GM18951 (cell line): ENCODE measurements around the gene MIX23.
"Not testable (repeated sequence)": the region's sequence is repeated elsewhere in the genome, so short reads cannot be mapped to it uniquely, and the experiment has no call there.

ENCODE experiments used
- POLR2A ChIP-seq: IDR thresholded peaks from 4 replicates; pipeline ENCODE4 v1.6.1; 2011; ENCODE audit warnings: mild to moderate bottlenecking; ENCODE audit not compliant: insufficient read length, insufficient read depth; ENCODE audit errors: extremely low read depth
- in situ Hi-C: fragments of 300-500 bp; cut with MboI; formaldehyde crosslinking; loops from one replicate; pipeline ENCODE4 v1.12.0; 2022; ENCODE audit warnings: low sequenced_read_pairs, mixed read lengths, inconsistent platforms; ENCODE audit not compliant: unreplicated experiment

MIX23 gene

DNA sequence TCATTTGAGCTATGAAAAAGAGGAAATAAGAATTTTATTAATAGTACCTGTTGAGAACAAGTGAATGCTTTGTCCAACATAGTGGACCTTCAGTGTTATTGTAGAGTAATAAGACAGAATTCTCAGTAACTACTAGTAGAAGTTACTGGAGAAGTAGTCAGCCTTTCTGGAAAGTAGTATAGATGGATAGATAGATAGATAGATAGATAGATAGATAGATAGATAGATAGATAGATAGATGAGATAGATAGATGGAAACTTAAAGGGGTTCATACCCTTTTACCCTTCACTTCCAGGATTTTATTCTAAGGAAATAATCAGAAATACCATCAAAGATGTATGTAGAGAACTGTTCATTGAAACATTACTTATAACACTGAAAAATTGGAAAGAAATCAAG lies 6.2 kb upstream of the MIX23 start:
- in situ Hi-C loops, result no loop called here
- no peak for TF ChIP-seq POLR2A

DNA sequence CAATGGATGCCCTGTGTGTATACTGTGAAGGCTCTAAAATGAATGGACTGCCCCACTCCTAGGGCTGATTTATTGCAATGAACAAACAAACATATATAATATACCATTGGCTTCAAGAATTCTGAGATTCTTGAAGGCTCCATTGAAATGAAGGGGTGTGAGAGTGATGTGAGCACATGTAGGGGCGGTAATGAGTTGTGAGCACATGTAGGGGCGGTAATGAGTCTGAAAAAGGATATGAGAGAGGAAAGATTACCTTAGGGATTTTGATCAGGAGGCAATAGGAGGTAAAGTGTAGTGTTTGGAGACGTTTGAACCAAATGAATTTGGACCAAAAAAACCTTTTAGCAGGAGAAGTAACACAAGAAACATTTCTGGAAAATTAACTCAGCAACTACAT lies 4.7 kb upstream of the MIX23 start:
- TF ChIP-seq POLR2A, result no peak
- in situ Hi-C loops, result no loop called here

DNA sequence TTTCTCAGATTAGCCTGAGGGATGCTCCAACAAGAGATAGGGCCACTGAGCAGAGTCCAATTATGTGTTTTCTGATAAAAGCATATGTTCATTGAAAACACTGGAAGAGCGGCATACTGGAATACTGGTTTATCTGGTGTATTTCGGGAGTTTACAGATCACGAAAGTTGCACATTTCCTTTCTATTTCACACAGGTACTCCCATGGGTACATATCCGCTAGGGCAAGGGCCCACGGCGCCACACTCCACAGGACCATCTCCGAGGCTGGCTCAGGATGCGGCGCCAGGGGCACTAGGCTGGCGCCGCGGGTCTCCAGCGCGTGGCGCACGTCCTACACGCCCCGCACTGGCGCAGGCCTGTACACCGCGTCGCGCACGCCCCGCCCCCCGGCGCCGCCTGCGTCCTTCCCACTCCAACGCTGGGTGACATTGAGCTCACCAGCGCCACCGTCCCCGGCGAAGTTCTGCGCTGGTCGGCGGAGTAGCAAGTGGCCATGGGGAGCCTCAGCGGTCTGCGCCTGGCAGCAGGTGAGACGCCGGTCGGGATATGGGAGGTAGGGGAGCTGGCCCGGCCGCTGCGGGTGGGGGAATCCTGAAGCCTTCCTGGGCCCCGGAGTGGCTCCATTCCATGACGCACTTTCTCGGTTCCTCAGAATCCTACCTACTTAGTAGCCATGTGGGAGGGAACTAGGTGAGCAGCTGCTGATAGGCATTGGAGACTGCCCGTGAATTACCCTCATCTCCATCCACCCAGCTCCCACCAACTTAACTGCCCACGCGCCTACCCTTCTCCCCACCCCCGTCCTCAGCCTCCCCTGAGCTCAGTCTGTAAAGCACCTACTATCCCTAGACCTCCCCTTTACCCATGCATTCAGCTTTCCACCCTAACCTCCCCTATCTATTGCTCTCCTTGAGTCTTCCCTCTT lies 1.0 kb upstream of the MIX23 start, which contains the start of gene FAM162A:
TSS of gene FAM162A (plus strand) at position 412 of the 927 bp plus-strand sequence. CDS start at position 496, 84 bp downstream.
- in situ Hi-C loops, result no loop called here
- TF ChIP-seq POLR2A, result peak; percentile 93

DNA sequence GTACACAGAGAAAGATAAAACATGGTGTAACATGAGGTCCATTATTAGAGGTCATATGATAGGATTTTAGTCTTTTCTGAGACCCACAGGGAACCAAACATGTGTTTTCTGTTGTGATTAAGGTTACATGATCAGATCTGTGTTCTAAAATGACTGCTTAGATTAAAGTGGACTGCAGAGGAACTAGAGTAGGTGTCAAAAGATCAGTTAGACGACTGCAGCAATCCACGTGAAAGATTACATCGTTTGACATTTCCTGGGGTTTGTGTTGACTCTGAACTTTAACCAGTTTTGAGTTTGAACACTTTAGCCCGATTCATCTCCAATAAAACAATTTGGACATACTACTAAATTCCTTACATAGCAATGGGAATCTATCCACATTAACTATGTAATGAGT lies 5.1 kb downstream of the MIX23 start:
- no peak for TF ChIP-seq POLR2A
- in situ Hi-C loops, result no loop called here

DNA sequence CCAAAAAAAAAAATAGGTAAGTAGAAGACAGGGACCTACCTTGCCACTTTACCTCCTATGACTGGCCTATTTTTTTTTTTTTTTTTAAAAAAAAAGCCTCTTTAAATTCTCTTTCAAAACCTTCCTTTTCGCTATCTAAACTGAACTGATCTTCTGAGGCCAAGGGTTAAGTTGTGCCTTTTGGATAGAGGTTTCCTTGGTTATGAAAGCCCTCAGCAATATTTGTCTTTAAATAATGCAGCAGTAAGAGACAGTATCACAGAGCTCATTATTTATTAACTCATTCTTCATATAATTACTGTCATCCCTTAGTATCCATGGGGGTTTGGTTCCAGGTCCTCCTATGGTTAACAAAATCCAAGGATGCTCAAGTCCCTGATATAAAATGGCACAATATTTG lies 9.0 kb downstream of the MIX23 start:
- TF ChIP-seq POLR2A, result no peak
- in situ Hi-C loops, result no loop called here

DNA sequence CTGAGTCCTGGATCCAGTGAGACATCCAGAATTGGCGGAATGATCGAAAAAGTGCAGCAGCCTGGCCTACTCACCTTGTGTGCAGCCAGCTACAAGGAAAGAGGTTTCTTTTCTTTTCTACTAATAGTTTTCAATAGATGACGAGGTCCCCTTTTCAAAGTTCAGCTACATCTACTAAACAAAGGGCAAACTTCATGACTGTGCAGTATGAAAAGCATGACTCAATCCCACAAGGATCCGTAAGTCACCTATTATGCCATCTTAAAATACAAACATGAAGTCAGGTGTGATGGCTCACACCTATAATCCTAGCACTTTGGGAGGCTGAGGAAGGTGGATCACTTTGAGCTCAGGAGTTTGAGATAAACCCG lies 16.7 kb downstream of the MIX23 start:
- in situ Hi-C loops, result no loop called here
- no peak for TF ChIP-seq POLR2A

DNA sequence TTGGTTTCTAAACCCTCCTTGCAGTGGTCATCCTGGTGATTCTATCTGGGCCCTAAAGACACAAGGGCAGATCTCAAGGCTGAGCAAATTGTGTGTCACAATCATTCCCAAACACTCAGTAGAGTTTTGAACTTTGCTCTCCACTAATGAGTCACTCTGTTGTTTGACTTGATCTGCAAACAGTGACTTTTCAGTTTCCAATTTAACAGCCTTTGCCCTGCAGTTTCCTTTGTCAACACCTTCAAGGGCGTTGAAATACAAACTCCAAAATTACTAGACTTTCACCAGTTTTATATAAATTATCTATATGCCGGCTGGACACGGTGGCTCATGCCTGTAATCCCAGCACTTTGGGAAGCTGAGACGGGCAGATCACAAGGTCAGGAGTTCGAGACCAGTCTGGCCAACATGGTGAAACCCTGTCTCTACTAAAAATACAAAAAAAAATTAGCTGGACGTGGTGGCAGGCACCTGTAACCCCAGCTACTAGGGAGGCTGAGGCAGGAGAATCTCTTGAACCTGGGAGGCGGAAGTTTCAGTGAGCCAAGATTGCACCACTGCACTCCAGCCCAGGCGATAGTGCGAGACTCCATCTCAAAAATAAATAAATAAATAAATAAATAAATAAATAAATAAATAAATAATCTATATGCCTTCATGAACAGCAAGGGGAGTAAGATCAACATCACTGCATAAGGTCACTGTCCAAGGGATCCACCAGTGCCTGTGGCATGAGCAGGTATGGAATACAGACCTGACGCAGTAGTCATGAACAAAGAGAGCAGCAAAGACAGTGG lies 17.3 kb downstream of the MIX23 start:
- in situ Hi-C loops, result not testable (repeated sequence)

DNA sequence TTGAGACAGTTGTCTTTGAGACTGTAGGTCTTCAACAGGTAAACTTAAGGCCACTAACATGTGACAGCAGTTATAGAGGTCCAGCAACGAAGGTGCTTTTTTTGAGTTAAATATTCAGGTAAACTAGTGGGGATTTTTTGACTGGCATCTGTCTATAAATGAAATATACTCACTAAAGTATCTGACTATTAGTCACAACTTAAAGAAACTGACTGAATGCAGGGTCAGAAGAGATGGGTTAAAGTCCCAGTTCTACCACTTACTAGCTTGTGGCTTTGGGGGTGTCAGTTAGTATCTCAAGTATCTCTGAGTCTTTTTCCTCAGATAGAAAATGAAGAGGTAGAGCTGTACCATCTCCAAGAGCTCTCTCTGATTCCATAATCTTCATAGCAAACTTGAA lies 18.0 kb downstream of the MIX23 start:
- TF ChIP-seq POLR2A, result no peak
- in situ Hi-C loops, result no loop called here

DNA sequence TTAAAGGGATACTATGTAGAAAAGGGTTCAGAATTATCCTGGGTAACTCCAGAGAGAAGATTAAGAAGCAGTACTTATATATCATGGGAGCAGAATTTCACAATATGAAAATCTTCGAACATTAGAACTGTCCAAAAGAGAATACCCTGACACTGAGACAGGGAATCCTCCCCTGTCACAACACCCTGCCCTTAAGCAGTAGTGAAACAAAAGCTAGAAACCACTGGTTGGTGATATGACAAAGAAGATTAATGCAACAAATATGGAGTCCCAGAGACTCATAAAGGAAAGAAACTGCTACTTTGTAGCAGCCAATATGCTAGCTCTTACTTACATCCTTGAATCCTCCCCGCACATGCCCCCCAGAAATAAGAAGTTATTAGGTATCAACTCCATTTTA lies 18.5 kb downstream of the MIX23 start:
- no peak for TF ChIP-seq POLR2A
- in situ Hi-C loops, result no loop called here

DNA sequence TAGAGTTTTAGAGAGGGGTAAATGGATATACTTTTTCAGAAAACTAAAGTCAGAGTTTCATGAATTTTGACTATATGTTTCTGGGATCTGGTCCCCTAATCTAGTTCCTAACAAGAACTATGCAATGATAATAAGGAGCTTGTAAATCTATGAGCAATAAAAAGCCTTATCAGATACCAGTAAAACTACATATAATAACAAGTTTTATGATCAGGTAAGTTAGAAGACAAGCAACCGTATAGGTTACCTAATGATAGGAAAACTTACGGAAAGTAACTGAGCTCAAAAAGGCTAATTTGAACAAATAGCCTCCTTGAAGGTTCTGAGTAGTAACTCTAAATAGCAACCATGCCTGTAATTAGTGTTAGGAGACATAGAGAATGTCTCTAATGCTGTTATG lies 21.0 kb downstream of the MIX23 start:
- TF ChIP-seq POLR2A, result no peak
- in situ Hi-C loops, result no loop called here

DNA sequence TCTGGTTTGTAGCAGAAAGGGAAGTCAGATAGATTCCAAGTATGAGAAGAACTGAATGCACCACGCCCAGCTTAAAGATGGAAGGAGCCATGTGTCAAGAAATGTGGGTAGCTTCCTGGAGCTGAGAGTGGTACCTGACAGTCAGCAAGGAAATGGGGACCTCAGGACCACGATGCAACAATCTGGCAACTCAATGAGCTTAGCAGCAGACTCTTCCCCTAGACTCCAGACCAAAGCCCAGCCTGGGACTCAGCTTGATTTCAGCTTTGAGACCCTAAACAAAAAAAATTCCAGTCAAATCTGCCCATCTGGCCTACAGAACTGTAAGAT lies 24.4 kb downstream of the MIX23 start:
- in situ Hi-C loops, result no loop called here
- no peak for TF ChIP-seq POLR2A

DNA sequence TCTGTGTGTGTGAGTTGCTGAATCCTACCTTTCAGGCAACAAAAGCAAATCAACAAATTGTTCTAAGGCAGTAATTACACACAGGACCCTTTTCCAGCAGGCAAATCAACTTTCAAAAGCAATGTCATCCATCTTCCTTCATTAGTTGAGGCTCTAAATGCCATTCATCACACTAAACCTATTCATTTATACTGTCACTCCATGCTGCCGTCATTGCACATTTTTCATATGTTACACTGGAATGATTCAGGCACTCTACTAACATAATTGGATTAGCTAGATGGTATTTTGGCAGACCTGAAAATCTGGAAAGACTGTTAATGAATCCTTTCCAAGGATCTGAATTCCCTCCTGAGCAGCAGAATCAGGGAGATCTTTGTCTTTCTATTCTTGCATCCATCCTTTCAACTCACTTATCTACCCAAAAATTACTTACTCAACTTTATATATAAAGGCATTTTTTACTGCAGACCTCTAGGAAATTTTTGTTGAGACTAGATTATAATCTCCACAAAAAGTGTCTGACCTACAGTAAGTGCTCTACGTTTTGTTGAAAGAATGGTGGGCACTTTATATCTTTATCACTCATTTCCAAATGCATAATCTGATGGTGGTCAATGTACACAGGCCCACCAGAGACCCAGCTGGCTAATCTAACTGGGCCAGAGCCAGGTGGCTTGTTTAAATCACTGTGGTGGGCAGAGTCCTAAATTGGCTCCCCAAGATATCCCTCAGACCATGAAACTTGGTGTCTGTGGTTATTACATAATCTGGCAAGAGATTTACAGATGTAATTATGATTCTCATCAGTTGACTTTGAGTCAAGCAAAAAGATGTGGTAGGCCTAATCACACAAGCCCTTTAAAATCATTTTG lies 25.0 kb downstream of the MIX23 start:
- TF ChIP-seq POLR2A, result no peak
- in situ Hi-C loops, result no loop called here

DNA sequence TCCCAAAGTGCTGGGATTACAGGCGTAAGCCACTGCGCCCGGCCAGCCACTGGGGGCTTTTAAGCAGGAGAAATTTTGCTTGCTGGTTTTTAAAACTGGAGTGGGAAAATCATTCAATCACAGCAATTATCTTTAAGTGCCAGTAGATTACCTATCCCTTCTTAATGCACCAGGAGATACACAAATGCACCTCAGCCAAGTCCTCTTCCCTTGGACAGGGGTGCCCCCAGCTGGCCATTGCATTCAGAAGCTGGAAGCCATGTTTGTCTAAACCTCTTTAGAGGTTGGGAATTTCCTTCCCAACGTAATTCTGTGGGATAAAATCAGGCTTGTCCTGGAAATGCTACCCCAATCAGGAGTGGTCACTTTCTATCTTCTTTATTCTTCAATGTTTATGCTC lies 26.6 kb downstream of the MIX23 start:
- TF ChIP-seq POLR2A, result no peak
- in situ Hi-C loops, result no loop called here
